OCI-M1 (cell line): Measurements from ENCODE around the gene FUT8.

Experiments
- DNase-seq: peaks from one replicate; lab custom pipeline; 2025; lab: John Stamatoyannopoulos, UW

FUT8 gene

GRCh38 chr14:65772921-65773574 is 360.5 kb downstream of the FUT8 start:
- DNase-seq: peak; percentile 73

DNA sequence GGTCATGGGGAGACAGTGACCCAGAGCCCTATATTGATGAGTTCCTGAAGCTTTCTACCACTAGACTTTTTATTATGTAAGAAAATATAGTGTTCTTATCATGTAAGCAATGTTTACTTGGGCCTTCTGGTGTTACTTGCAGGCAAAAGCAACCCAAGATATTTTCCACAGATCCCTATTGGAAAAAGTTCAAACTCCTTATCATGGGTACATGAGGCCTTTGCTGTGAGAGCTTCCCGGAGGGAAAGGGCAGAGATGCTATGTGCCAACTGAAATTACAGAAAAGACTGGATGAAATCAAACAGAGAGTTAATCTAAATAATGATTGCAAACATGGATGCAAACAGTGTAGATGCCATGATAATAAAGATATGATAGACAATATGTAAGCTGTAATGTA is 361.5 kb downstream of the FUT8 start:
- no peak for DNase-seq

DNA sequence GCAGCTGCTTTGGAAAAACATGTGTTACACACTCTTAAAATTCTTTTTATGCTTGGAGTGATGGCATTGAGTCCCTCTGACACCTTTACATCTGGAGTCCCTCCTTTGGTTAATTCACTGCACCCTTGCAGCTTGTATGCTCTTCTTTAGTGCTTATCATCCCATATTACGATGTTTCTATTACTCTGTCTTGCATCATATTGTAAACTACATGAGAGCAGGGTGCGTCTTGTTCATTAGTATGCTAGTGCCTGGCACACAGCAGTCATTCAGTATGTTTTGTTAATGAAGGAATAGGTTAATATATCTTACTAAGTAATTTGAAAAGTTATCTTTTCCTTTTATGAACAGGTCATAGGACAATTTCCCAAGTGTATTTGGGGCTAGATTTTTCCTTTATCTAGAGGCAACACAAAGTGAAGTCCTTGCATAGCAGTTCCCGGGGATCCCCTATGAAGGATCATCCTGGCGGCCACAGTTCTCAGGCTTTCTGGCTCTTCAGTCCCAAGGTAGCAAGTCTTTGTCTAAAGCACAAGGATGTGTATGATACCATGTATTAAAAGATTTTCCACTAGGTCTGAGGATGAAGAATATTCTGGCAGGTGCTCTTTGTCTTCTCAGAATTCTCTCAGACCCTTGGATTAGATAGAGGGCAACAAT is 363.8 kb downstream of the FUT8 start:
- peak; percentile 81 for DNase-seq

- DNase-seq: no peak
Observed at GRCh38 chr14:65780566-65780965, 368.0 kb downstream of the FUT8 start.

DNA sequence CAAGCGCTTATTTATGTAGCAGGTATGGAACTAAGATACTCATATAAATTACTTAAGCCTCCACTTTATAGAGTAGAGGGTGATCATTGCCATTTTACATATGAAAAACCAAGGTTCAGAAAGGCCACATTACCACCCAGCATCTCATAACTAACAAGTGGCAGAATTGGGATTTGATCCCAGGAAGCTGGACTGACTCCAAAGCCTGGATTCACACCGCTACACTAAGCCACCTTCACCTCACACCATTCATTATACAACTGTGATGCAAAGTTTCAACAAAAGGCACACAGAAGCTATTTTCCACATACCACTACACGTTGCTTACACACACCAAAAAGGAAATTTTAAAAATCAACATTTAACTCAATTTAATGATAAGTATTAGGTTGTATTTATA is 370.6 kb downstream of the FUT8 start:
- no peak for DNase-seq

GRCh38 chr14:65783576-65783975 is 371.0 kb downstream of the FUT8 start:
- no peak for DNase-seq

GRCh38 chr14:65784574-65784973 is 372.0 kb downstream of the FUT8 start:
- no peak for DNase-seq

DNA sequence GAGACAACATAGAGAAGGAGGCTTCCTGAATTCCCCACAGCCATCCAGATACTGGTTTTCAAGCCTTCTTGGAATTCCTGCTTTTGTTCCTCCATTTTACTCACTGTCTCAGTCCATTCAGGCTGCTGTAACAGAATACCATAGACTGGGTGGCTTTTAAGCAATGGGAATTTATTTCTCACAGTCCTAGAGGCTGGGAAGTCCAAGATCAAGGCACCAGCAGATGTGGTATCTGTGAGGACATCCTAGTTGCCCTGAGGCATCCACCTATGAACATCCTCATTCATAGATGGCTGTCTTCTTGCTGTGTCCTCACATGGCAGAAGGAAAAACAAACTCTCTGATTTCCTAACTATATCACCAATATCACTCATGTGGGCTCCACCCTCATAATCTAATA is 374.9 kb downstream of the FUT8 start:
- no peak for DNase-seq

- no peak for DNase-seq
Observed at GRCh38 chr14:65788876-65789275, 376.3 kb downstream of the FUT8 start.

DNA sequence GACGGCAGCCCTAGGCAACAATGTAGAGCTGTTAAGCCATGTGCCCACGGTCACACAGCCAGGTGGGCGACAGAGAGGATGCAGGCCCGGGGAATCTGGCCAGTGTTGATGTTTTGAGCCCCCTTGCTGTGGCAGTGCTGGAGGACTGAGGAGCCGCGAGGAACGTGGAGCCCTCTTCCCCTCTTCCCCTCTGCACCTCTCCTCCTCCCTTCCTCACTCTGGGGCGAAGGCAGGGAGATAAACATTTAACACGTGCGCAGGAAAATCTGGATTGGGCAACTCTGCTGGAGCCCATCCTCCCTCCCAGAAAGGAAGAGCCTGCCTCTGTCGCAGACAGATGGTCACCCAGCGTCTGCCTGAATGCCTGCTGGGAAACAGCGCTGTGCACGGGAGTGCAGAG is 376.8 kb downstream of the FUT8 start:
- no peak for DNase-seq

DNA sequence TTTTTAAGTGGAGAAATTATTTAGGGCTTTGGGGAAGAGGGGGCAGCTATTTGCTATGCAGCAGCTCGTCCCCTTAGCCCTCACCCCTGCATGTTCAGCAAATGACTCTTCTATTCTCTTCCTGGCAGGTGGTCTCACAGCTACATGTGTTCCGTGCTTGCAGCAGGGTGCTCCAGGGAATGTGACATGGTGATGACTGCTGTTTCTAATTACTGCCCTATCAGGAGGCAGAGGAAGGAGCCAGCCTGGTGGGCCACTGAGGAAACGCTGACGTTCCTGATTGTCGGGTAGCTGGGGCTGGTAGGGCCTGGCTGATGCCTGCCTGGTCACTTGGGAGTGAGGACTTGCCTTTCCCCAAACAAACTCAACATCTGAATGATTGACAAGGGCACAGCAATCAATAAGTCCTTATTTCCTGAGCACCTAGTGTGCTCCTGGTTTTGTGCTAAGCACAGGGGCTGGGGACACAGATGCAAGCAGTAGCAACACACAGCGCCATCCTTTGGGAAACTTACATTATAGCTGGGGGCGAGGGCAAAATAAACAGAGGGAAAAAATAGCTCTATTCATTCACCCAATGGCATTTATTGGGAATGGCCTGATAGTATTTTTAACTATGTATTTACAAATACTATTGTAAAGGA is 377.8 kb downstream of the FUT8 start:
- no peak for DNase-seq

DNA sequence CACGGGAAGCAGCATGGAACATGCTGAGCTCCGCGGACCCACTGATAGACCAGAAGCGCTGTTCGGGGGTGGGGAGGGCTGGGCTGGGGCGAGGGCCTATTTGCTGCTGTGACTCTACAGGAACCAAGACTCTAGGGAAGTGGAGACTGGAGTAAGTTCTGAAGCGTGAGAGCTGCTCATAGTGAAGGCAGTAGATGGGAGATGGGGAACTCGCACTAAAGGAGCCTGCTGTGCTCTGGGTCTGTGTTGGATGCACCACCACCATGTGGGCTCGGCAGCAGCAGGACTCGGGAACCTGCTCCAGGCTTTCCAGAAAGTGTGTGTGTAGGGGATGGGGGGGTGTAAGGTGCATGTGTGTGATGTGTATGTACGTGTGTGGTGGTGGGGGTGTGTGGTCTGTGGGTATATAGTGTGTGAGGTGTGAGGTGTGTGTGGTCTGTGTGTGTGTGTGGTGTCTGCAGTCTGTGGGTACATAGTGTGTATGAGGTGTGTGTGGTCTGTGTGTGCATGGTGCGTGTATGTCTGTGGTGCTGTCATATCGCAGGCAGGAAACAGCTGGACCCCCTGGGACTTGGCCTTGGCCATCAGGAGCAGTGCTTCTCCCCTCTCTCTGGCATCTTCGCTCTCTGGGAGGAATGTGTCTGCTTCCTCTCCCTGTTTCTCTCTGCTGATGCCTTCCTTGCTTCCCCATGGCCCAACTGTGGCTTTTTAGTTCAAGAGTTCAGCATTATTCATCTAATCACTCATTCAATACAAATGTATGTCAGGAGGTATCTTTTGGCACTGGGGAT is 378.9 kb downstream of the FUT8 start:
- no peak for DNase-seq

- no peak for DNase-seq
Observed at GRCh38 chr14:65792208-65792905, 379.8 kb downstream of the FUT8 start.
